NCI-H524 (cell line): ENCODE results near the gene AGPS.
"Not testable (repeated sequence)": the region's sequence is repeated elsewhere in the genome, so short reads cannot be mapped to it uniquely, and the experiment has no call there.

Experiments
- DNase-seq, 2 experiments: peaks; one replicate each; lab custom pipeline; 2025; lab: John Stamatoyannopoulos, UW

Gene AGPS

GRCh38 chr2:177419274-177419673, 26.7 kb downstream of the AGPS start:
- DNase-seq: no peak

DNA sequence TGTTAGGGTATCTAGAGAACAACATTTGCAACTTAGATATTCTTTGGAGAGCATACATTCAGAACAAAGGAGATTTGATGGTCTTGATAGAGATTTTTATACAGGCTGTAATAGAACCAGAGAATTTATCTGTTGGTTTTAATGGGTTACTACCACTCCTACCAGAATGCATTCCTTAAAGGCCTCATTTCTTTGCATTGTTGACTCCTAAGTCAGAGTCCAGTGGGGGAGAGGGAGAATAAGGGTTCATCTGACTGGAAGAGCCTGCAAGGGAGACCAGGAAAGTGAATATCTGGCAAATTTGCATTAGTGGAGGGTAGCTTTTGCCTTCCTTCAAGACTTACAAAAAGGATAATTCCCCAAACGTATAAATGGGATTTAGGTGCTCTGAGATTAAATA, 29.7 kb downstream of the AGPS start:
- DNase-seq: no peak

DNA sequence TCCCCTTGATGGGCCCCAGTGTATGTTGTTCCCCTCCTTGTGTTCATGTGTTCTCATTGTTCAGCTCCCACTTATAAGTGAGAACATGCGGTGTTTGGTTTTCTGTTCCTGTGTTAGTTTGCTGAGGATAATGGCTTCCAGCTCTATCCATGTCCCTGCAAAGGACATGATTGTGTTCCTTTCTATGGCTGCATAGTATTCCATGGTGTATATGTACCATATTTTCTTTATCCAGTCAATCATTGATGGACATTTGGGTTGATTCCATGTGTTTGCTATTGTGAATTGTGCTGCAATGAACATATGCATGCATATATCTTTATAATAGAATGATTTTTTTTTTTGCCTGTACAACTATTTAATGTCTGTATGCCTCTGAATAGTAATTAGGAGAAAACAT, 31.5 kb downstream of the AGPS start:
- not testable (repeated sequence) for DNase-seq

DNA sequence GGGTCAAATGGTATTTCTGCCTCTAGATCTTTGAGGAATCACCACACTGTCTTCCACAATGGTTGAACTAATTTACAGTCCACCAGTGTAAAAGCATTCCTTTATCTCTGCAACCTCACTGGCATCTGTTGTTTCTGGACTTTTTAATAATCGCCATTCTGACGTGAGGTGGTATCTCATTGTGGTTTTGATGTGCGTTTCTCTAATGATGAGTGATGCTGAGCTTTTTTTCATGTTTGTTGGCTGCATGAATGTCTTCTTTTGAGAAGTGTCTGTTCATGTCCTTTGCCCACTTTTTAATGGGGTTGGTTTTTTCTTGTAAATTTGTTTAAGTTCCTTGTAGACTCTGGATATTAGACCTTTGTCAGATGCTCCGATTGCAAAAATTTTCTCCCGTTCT, 32.0 kb downstream of the AGPS start:
- not testable (repeated sequence) for DNase-seq

DNA sequence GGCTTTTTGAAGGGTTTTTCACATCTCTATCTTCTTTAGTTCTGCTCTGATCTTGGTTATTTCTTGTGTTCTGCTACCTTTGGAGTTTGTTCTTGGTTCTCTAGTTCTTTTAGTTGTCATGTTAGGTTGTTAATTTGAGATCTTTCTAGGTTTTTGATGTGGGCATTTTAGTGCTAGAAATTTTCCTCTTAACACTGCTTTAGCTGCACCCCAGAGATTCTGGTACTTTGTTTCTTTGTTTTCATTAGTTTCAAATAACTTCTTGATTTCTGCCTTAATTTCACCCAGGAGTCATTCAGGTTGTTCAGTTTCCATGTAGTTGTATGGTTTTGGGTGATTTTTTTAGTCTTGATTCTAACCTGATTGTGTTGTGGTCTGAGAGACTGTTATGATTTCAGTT, 34.7 kb downstream of the AGPS start:
- no peak for DNase-seq

DNA sequence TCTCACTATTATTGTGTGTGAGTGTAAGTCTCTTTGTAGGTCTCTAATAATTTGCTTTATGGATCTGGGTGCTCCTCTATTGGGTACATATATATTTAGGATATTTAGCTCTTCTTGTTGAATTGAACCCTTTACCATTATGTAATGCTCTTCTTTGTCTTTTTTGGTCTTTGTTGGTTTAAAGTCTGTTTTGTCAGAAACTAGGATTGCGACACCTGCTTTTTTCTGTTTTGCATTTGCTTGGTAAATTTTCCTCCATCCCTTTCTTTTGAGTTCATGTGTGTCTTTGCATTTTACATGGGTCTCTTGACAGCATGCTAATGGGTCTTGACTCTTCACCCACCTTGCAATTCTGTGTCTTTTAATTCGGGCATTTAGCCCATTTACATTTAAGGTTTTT, 35.4 kb downstream of the AGPS start:
- not testable (repeated sequence) for DNase-seq

DNA sequence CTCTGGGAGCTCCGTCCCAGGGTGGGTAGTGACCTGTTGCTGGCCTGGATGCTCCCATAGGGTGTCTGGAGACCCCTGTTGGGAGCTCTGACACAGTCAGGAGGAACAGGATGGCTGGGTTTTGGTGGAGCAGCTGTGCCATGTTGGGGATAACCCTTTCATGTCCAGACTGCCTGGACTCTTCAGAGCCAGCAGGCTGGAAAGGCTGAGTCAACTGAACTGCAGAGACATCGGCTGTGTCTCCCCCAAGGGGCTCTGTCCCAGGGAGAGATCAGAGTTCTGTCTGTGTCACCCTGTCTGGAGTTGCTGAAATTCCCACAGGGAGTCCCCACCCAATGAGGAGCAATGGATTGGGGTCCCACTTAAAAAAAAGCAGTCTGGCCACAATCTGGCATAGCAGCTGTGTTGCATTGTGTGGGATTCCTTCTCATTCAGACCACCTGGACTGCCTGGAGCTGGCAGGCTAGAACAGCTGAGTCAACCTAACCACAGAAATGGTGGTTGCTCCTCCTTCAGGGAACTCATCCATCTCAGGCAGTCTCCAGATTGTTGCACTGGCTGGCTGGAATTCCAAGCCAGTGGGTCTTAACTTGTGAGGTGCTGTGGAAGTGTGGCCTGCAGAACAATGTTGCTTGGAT, 37.2 kb downstream of the AGPS start:
- DNase-seq: peak; percentile 37 to 80

DNA sequence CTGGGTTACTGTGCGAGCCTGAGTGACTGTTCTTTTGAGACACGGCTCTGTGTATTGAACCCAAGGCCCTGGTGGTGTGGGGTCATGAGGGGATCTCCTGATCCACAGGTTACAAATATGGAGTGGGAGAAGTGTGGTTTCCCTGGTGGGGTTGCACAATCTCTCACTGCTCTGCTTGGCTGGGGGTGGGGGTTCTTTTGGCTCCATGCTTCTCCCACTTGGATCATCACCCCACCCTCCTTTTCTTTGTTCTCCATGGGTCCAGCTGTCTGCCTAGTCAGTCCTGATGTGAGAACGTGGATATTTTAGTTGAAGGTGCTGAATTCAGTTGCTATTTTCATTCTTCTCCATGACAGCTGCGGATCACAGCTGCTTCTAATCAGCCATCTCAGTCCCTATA, 37.8 kb downstream of the AGPS start:
- no peak for DNase-seq

- not testable (repeated sequence) for DNase-seq
Measured at GRCh38 chr2:177431111-177431725, 38.6 kb downstream of the AGPS start.

- DNase-seq: no peak
Measured at GRCh38 chr2:177432703-177433102, 40.1 kb downstream of the AGPS start.

- no peak for DNase-seq
Measured at GRCh38 chr2:177433402-177433801, 40.8 kb downstream of the AGPS start.

DNA sequence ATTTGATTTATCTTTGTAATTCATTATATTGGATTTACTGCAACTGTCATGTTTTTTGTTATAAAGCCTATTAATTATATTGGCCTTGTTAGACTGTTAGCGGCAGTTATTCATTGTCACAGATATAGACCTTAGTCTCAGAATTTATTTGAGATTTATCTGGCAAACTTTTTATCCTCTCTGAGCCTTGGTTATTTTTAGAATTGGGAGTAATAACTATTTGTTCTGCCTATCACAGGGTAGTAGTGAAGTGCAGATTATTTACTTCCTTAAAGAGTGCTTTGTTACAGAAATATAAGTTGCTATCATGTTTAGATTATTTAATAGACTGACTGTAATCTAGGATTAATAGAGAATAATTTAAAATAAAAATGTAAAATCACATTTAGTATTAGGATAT, 41.9 kb downstream of the AGPS start:
- no peak for DNase-seq

DNA sequence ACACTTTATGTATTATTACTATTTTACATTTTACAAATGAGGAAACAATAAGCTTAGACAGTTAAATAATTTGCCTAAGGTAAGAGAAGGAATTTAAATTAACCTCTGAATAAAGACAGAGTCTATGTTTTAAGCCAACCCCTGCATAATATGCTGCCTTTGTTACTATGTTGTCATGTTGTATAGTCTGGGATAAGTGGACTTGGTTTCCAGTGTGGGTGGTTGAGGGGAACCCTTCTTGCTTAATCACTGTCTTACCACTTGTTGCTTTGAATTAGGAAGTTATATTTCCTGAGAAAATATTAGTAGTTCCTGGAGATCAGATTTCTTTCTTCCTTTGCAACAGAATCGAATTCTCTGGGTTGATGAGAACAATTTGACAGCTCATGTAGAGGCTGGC, 52.6 kb downstream of the AGPS start:
- DNase-seq: no peak

GRCh38 chr2:177448031-177448430, 55.5 kb downstream of the AGPS start:
- DNase-seq: no peak

GRCh38 chr2:177449159-177449558, 56.6 kb downstream of the AGPS start:
- no peak for DNase-seq

DNA sequence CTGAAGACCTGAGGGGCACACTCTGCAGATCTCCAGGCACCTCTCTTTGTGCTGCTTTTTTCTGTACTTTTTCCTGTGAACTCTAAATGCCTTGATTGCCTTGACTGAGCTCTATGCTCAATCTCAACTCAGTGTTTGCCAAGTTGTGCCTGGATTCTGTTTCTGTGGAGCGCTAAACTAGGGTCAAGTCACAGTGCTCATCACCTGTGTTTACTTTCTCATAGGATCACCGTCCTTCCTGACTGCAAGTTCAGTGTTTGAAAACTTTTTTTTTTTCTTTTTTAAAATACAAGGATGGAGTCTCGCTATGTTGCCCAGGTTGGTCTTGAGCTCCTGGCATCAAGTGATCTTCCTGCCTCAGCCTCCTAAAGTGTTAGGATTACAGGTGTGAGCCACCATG, 62.6 kb downstream of the AGPS start:
- no peak for DNase-seq

DNA sequence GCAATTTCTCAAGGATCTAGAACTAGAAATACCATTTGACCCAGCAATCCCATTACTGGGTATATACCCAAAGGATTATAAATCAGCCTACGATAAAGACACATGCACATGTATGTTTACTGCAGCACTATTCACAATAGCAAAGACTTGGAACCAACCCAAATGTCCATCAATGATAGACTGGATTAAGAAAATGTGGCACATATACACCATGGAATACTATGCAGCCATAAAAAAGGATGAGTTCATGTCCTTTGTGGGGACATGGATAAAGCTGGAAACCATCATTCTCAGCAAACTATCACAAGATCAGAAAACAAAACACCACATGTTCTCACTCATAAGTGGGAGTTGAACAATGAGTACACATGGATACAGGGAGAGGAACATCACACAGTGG, 67.2 kb downstream of the AGPS start:
- DNase-seq: not testable (repeated sequence)

DNA sequence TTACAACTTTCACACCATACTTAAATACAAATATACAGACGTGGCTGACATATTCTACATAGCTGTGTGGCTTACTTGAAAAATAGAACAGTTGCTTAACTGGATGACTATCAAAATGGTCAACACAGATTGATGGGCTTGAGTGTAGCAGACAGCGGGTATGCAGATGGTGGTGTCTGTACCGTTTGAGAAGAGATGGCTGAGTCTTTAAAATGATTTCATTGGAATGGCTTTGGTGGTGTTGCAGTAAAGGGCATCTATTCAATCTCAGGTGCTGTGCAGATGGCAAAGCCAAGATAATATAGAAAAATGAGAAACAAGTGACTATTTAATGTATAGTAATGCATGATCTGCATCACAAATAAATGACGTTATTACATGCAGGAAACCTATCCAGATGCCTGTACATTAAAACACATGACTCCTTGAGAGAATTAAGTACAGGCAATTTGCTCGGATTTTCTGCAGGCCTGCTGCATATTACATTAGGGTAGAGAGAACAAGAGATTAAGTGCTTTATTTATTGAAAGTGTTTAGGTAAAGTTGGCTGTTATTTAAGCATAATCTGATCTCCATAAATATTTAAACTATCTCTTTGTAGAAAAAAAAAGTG, 68.5 kb downstream of the AGPS start:
- DNase-seq: peak; percentile 78 to 85

- DNase-seq: no peak
Measured at GRCh38 chr2:177464549-177464948, 72.0 kb downstream of the AGPS start.

- DNase-seq: no peak
Measured at GRCh38 chr2:177465400-177466138, 73.0 kb downstream of the AGPS start.

- DNase-seq: no peak
Measured at GRCh38 chr2:177466337-177467195, 74.0 kb downstream of the AGPS start.

DNA sequence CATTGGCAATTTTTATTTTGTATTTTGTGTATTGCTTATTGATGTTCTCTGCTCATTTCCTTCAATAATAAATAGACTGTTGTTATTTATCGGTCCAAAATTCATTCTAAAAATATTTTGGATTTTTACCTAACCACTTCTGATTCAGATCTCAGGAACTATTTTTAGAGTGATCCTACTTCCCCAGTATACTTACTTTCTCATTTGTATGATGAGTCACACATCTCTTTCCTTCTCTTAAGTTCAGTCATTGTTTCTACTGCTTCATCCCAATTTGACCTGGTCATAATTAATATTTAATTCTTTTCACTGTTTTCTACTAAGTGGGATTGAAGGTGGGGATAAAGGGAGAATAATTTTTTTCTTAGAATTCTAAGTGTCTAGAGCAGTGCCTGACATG, 75.1 kb downstream of the AGPS start:
- no peak for DNase-seq
